H9 (cell line): Measurements from ENCODE around the gene DDX53. TPM values are rescaled to one million over a fixed set of nuclear protein-coding genes. Genes with fewer than 3 reads are reported as not detected.

Experiments used
- DNase-seq: peaks from one replicate; pipeline ENCODE4 v3.0.0-alpha.2; 2017
- H2AFZ ChIP-seq: one replicate; pipeline ENCODE4 v1.6.1; 2013; ENCODE audit warnings: mild to moderate bottlenecking, low read length, control low read depth, moderate library complexity
- H2AK5ac ChIP-seq: 2 replicates; pipeline ENCODE4 v1.6.1; 2013; ENCODE audit warnings: low read length, control low read depth, mixed read lengths; ENCODE audit not compliant: insufficient read length
- H2BK120ac ChIP-seq: one replicate; pipeline ENCODE4 v1.6.1; 2013; ENCODE audit warnings: low read depth, mild to moderate bottlenecking, low read length, control low read depth, inconsistent platforms; ENCODE audit not compliant: poor library complexity, severe bottlenecking
- H2BK12ac ChIP-seq: 2 replicates; pipeline ENCODE4 v1.6.1; 2013; ENCODE audit warnings: low read length, control low read depth, mixed read lengths, low read depth; ENCODE audit not compliant: insufficient read length
- H2BK15ac ChIP-seq: 2 replicates; pipeline ENCODE4 v1.6.1; 2013; ENCODE audit warnings: low read depth, low read length, control low read depth
- H2BK20ac ChIP-seq: one replicate; pipeline ENCODE4 v1.6.1; 2013; ENCODE audit warnings: low read depth, mild to moderate bottlenecking, low read length, control low read depth, inconsistent platforms; ENCODE audit not compliant: poor library complexity, severe bottlenecking
- H2BK5ac ChIP-seq: 2 replicates; pipeline ENCODE4 v1.6.1; 2013; ENCODE audit warnings: low read length, control low read depth, mixed read lengths; ENCODE audit not compliant: insufficient read length
- H3K14ac ChIP-seq: 2 replicates; pipeline ENCODE4 v1.6.1; 2013; ENCODE audit warnings: low read length, control low read depth; ENCODE audit not compliant: insufficient read depth
- H3K18ac ChIP-seq: 2 replicates; pipeline ENCODE4 v1.6.1; 2013; ENCODE audit warnings: low read depth, mild to moderate bottlenecking, mixed read lengths, low read length, control low read depth; ENCODE audit not compliant: insufficient read length
- H3K23ac ChIP-seq: 2 replicates; pipeline ENCODE4 v1.6.1; 2013; ENCODE audit warnings: low read length, control low read depth, mixed read lengths, low read depth; ENCODE audit not compliant: insufficient read length
- H3K23me2 ChIP-seq: 2 replicates; pipeline ENCODE4 v1.6.1; 2013; ENCODE audit warnings: low read depth, mild to moderate bottlenecking, mixed read lengths, low read length, control low read depth; ENCODE audit not compliant: insufficient read length, poor library complexity, severe bottlenecking
- H3K27ac ChIP-seq: 2 replicates; pipeline ENCODE4 v1.5.1; 2013; ENCODE audit warnings: low read length, control low read depth, mixed read lengths, low read depth; ENCODE audit not compliant: insufficient read length
- H3K27me3 ChIP-seq: 2 replicates; pipeline ENCODE4 v1.6.1; 2013; ENCODE audit warnings: low read length, control low read depth, inconsistent platforms; ENCODE audit not compliant: insufficient read depth
- H3K4ac ChIP-seq: 2 replicates; pipeline ENCODE4 v1.6.1; 2013; ENCODE audit warnings: low read depth, mild to moderate bottlenecking, control low read depth, inconsistent platforms, low read length, moderate library complexity
- H3K4me1 ChIP-seq: 2 replicates; pipeline ENCODE4 v1.6.1; 2013; ENCODE audit warnings: low read length, control low read depth, inconsistent platforms; ENCODE audit not compliant: insufficient read depth
- H3K4me2 ChIP-seq: 2 replicates; pipeline ENCODE4 v1.6.1; 2013; ENCODE audit warnings: low read length, control low read depth, mixed read lengths; ENCODE audit not compliant: insufficient read length, insufficient read depth
- H3K56ac ChIP-seq: 2 replicates; pipeline ENCODE4 v1.6.1; 2013; ENCODE audit warnings: low read depth, mild to moderate bottlenecking, mixed read lengths, low read length, control low read depth; ENCODE audit not compliant: insufficient read length
- H3K79me1 ChIP-seq: 2 replicates; pipeline ENCODE4 v1.6.1; 2013; ENCODE audit warnings: low read depth, mild to moderate bottlenecking, moderate library complexity, low read length, control low read depth, inconsistent platforms; ENCODE audit not compliant: insufficient read depth, poor library complexity, severe bottlenecking
- H3K79me2 ChIP-seq: 2 replicates; pipeline ENCODE4 v1.6.1; 2013; ENCODE audit warnings: low read length, control low read depth, inconsistent platforms; ENCODE audit not compliant: insufficient read depth
- H3K9ac ChIP-seq: 2 replicates; pipeline ENCODE4 v1.6.1; 2013; ENCODE audit warnings: low read length, control low read depth, mixed read lengths; ENCODE audit not compliant: insufficient read length; ENCODE audit errors: extremely low read depth
- H3K9me3 ChIP-seq: one replicate; pipeline ENCODE4 v1.6.1; 2013; ENCODE audit warnings: low read depth, low read length, inconsistent platforms; ENCODE audit not compliant: control insufficient read depth
- H3T11ph ChIP-seq: one replicate; pipeline ENCODE4 v1.6.1; 2013; ENCODE audit warnings: mild to moderate bottlenecking, low read length, control low read depth, inconsistent platforms
- H4K20me1 ChIP-seq: one replicate; pipeline ENCODE4 v1.6.1; 2013; ENCODE audit not compliant: control insufficient read depth, insufficient read length, insufficient read depth
- H4K5ac ChIP-seq: 2 replicates; pipeline ENCODE4 v1.6.1; 2013; ENCODE audit warnings: low read depth, mild to moderate bottlenecking, mixed read lengths, low read length, control low read depth; ENCODE audit not compliant: insufficient read length
- H4K8ac ChIP-seq: replicated peaks from 2 replicates; pipeline ENCODE4 v1.6.1; 2013; ENCODE audit warnings: low read length, control low read depth, mixed read lengths, low read depth; ENCODE audit not compliant: insufficient read length
- H4K91ac ChIP-seq: 2 replicates; pipeline ENCODE4 v1.6.1; 2013; ENCODE audit warnings: low read depth, mild to moderate bottlenecking, moderate library complexity, mixed read lengths, low read length, control low read depth; ENCODE audit not compliant: insufficient read length
- H3K27ac Mint-ChIP-seq, 3 experiments: 2 replicates in 2 of 3; 3 replicates in 1 of 3; pipeline ENCODE4 v1.8.0; 2020 to 2021; ENCODE audit warnings: mixed read lengths in 3 of 3, mild to moderate bottlenecking in 1 of 3, moderate library complexity in 1 of 3
- H3K27me3 Mint-ChIP-seq: 2 replicates; pipeline ENCODE4 v1.8.0; 2021; ENCODE audit warnings: low read depth, mild to moderate bottlenecking, moderate library complexity, mixed read lengths
- H3K36me3 Mint-ChIP-seq, 3 experiments: 2 replicates in 2 of 3; 3 replicates in 1 of 3; pipeline ENCODE4 v1.8.0; 2020 to 2021; ENCODE audit warnings: low read depth in 3 of 3, mixed read lengths in 3 of 3; ENCODE audit not compliant: insufficient read depth in 1 of 3
- H3K4me1 Mint-ChIP-seq, 2 experiments: 2 replicates each; pipeline ENCODE4 v1.8.0; 2020; ENCODE audit warnings: mixed read lengths in 2 of 2
- H3K4me3 Mint-ChIP-seq, 2 experiments: 2 replicates in 1 of 2; 3 replicates in 1 of 2; pipeline ENCODE4 v1.8.0; 2020 to 2021; ENCODE audit warnings: mild to moderate bottlenecking in 2 of 2, mixed read lengths in 2 of 2, moderate library complexity in 1 of 2
- H3K9me3 Mint-ChIP-seq, 2 experiments: 2 replicates in 1 of 2; 3 replicates in 1 of 2; pipeline ENCODE4 v1.8.0; 2020; ENCODE audit warnings: mild to moderate bottlenecking in 2 of 2, mixed read lengths in 2 of 2, moderate library complexity in 1 of 2
- WGBS: extraction: QIAGEN DNeasy Blood & Tissue Kit; methylation state at CpG from one replicate; pipeline ENCODE4 v1.1.7; 2013; ENCODE audit warnings: missing lambda C conversion rate, low lambda C conversion rate, mixed read lengths; ENCODE audit not compliant: insufficient read length; ENCODE audit errors: extremely low coverage; 5-methylcytosine and 5-hydroxymethylcytosine counted together
- total RNA-seq: library from RNA; stranded (reverse); gene quantifications from 2 replicates; pipeline ENCODE4 v1.2.1, GENCODE V29; 2021
- TF ChIP-seq, protein P1 (sequence below): fragments of 200-600 bp; sonication (generic); conservative IDR thresholded peaks from 3 replicates; pipeline ENCODE4 v1.8.0; 2021; ENCODE audit warnings: antibody characterized with exemption, mild to moderate bottlenecking

Gene DDX53
- total RNA-seq, 1 experiment from 2014 or later, result not detected

DNA sequence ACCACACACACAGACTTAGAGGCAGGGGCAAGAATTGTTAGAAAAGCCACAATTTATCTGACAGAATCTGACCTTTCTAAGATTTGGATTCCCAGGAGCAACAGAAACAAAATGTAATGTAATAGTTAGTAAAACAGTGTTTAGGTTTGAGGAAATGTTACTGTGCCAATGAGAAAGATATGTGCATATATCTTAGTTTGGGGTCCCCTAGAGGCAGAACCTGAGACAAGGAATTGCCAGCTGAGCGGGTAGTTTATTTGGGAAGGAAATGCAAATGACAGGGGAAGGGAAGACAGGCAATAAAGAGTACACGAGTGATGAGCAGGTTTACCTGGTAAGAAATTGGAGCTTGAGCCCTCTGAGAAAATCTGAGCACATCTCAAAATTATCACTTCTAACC, 31.3 kb upstream of the DDX53 start:
- H2BK15ac ChIP-seq, result no peak overlapping the region
- no peak for DNase-seq
- no peaks in the 10 kb centered on the region for H3K79me1 ChIP-seq
- no peaks in the 10 kb centered on the region for H4K20me1 ChIP-seq
- 0 out of 7 replicates have a peak overlapping the region, but pooled peaks of 1 of the 3 experiments have one; percentile 19 for H3K27ac Mint-ChIP-seq
- no peak overlapping the region for H3K23ac ChIP-seq
- no peaks in the 10 kb centered on the region for H3K27me3 Mint-ChIP-seq
- H4K5ac ChIP-seq, result no peak overlapping the region
- H3K27me3 ChIP-seq, result no peaks in the 10 kb centered on the region
- no peak overlapping the region for H4K91ac ChIP-seq
- WGBS, result no CpG with 5 or more reads among the region's 2 CpGs
- no peak overlapping the region for H4K8ac ChIP-seq
- no peak overlapping the region for H2BK12ac ChIP-seq
- peaks cover 0 to 6% (median 0%) of the 10 kb centered on the region in 3 experiments; a peak in 1 of 7 replicates for H3K36me3 Mint-ChIP-seq
- no peak overlapping the region for H3K4me3 Mint-ChIP-seq
- H2BK120ac ChIP-seq, result no peak overlapping the region
- TF ChIP-seq, protein P1, sequence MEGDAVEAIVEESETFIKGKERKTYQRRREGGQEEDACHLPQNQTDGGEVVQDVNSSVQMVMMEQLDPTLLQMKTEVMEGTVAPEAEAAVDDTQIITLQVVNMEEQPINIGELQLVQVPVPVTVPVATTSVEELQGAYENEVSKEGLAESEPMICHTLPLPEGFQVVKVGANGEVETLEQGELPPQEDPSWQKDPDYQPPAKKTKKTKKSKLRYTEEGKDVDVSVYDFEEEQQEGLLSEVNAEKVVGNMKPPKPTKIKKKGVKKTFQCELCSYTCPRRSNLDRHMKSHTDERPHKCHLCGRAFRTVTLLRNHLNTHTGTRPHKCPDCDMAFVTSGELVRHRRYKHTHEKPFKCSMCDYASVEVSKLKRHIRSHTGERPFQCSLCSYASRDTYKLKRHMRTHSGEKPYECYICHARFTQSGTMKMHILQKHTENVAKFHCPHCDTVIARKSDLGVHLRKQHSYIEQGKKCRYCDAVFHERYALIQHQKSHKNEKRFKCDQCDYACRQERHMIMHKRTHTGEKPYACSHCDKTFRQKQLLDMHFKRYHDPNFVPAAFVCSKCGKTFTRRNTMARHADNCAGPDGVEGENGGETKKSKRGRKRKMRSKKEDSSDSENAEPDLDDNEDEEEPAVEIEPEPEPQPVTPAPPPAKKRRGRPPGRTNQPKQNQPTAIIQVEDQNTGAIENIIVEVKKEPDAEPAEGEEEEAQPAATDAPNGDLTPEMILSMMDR, result peak; percentile 54
- no peak overlapping the region for H2AFZ ChIP-seq
- H3K27ac ChIP-seq, result no peak overlapping the region
- H3K79me2 ChIP-seq, result no peaks in the 10 kb centered on the region
- no peaks in the 10 kb centered on the region for H3K4me1 ChIP-seq
- H3K4me2 ChIP-seq, result no peak overlapping the region
- H3K4ac ChIP-seq, result no peak overlapping the region
- H2BK5ac ChIP-seq, result no peak overlapping the region
- peaks cover 8% of the 10 kb centered on the region in 2 experiments for H3K4me1 Mint-ChIP-seq
- no peak overlapping the region for H3T11ph ChIP-seq
- no peaks in the 10 kb centered on the region for H3K9me3 ChIP-seq
- H3K18ac ChIP-seq, result no peak overlapping the region
- no peak overlapping the region for H2AK5ac ChIP-seq
- H3K9ac ChIP-seq, result no peak overlapping the region
- no peak overlapping the region for H3K14ac ChIP-seq
- peaks cover 3 to 27% of the 10 kb centered on the region in 2 experiments for H3K9me3 Mint-ChIP-seq
- H2BK20ac ChIP-seq, result no peak overlapping the region
- H3K23me2 ChIP-seq, result no peaks in the 10 kb centered on the region
- H3K56ac ChIP-seq, result no peak overlapping the region
